DND-41 (cell line): ENCODE data around the gene SAMD9.
"Not testable (repeated sequence)": the region's sequence is repeated elsewhere in the genome, so short reads cannot be mapped to it uniquely, and the experiment has no call there.

Source experiments
- ATAC-seq: fragments of 200-7000 bp; cut with Tn5 transposase; 3 replicates; pipeline ENCODE4 v1.9.1; 2021; ENCODE audit warnings: low read depth; ENCODE audit not compliant: insufficient read depth
- DNase-seq: peaks from one replicate; pipeline ENCODE4 v3.0.0-alpha.2; 2020
- H2AFZ ChIP-seq: 2 replicates; pipeline ENCODE4 v1.6.0; 2012; ENCODE audit warnings: low read depth, low read length
- H3K27ac ChIP-seq: 2 replicates; pipeline ENCODE4 v1.5.1; 2012; ENCODE audit warnings: low read length, inconsistent platforms
- H3K27me3 ChIP-seq: fragments of 200-600 bp; sonication (generic); 2 replicates; pipeline ENCODE4 v1.6.0; 2012; ENCODE audit warnings: low read length, mild to moderate bottlenecking, inconsistent platforms; ENCODE audit not compliant: insufficient read depth, poor library complexity
- H3K36me3 ChIP-seq: 2 replicates; pipeline ENCODE4 v1.5.1; 2012; ENCODE audit warnings: low read length, inconsistent platforms; ENCODE audit not compliant: insufficient read depth
- H3K4me1 ChIP-seq: 2 replicates; pipeline ENCODE4 v1.5.1; 2012; ENCODE audit warnings: mild to moderate bottlenecking, low read length; ENCODE audit not compliant: insufficient read depth
- H3K4me2 ChIP-seq: 2 replicates; pipeline ENCODE4 v1.6.0; 2012; ENCODE audit warnings: mild to moderate bottlenecking, moderate library complexity, low read length, inconsistent platforms; ENCODE audit not compliant: insufficient read depth
- H3K4me3 ChIP-seq, 2 experiments: fragments of 200-600 bp in 1 of 2; shearing (Covaris generic) in 1 of 2; 2 replicates each; pipeline ENCODE4 v1.5.1; 2012 to 2016; ENCODE audit warnings: inconsistent platforms in 2 of 2, low read length in 2 of 2, mild to moderate bottlenecking in 2 of 2, low read depth in 1 of 2, moderate library complexity in 1 of 2
- H3K79me2 ChIP-seq: 2 replicates; pipeline ENCODE4 v1.6.0; 2012; ENCODE audit warnings: low read length, inconsistent platforms; ENCODE audit not compliant: insufficient read depth
- H3K9ac ChIP-seq: 2 replicates; pipeline ENCODE4 v1.6.0; 2012; ENCODE audit warnings: low read depth, mild to moderate bottlenecking, inconsistent platforms, low read length, moderate library complexity
- H3K9me3 ChIP-seq: 2 replicates; pipeline ENCODE4 v1.5.1; 2012; ENCODE audit warnings: low read length, moderate library complexity, mild to moderate bottlenecking, inconsistent platforms; ENCODE audit not compliant: insufficient read depth, severe bottlenecking
- H4K20me1 ChIP-seq: 2 replicates; pipeline ENCODE4 v1.6.0; 2012; ENCODE audit warnings: low read length; ENCODE audit not compliant: insufficient read depth
- CTCF ChIP-seq: IDR thresholded peaks from 2 replicates; pipeline ENCODE4 v1.5.1; 2012; ENCODE audit warnings: borderline replicate concordance, low read length, moderate library complexity, mild to moderate bottlenecking; ENCODE audit not compliant: poor library complexity, severe bottlenecking; ENCODE audit errors: extremely low read depth
- EZH2 ChIP-seq: IDR thresholded peaks from 3 replicates; pipeline ENCODE4 v1.6.1; 2012; ENCODE audit warnings: borderline replicate concordance, low read depth, mild to moderate bottlenecking, moderate library complexity, low read length, inconsistent platforms; ENCODE audit not compliant: severe bottlenecking

The SAMD9 gene

GRCh38 chr7:93132216-93132615 is 14.4 kb upstream of the SAMD9 start:
- TF ChIP-seq CTCF: no peak
- DNase-seq: no peak
- no peaks in the 10 kb centered on the region for H3K27me3 ChIP-seq
- no peaks in the 10 kb centered on the region for H3K79me2 ChIP-seq
- H3K27ac ChIP-seq: no peak overlapping the region
- peaks cover 22% of the 10 kb centered on the region for H3K36me3 ChIP-seq
- peaks cover 14% of the 10 kb centered on the region for H3K9me3 ChIP-seq
- ATAC-seq: no peak
- H4K20me1 ChIP-seq: no peaks in the 10 kb centered on the region
- H3K9ac ChIP-seq: no peak overlapping the region
- H3K4me1 ChIP-seq: no peaks in the 10 kb centered on the region
- no peak overlapping the region for H3K4me3 ChIP-seq
- H3K4me2 ChIP-seq: no peak overlapping the region
- H2AFZ ChIP-seq: no peak overlapping the region

- not testable (repeated sequence) for H3K9ac ChIP-seq, H3K4me1 ChIP-seq, H3K36me3 ChIP-seq, H3K27ac ChIP-seq, H3K4me3 ChIP-seq, H3K27me3 ChIP-seq, H3K79me2 ChIP-seq, H2AFZ ChIP-seq, H3K4me2 ChIP-seq, H3K9me3 ChIP-seq, DNase-seq, H4K20me1 ChIP-seq, ATAC-seq
These were observed 9.2 kb upstream of the SAMD9 start for GRCh38 chr7:93126954-93127353.

- H3K9ac ChIP-seq, H2AFZ ChIP-seq, H3K79me2 ChIP-seq, H3K4me1 ChIP-seq, H3K4me3 ChIP-seq, H3K4me2 ChIP-seq, ATAC-seq, DNase-seq, H4K20me1 ChIP-seq, H3K36me3 ChIP-seq, H3K27ac ChIP-seq, H3K27me3 ChIP-seq, H3K9me3 ChIP-seq: not testable (repeated sequence)
These were observed 5.8 kb upstream of the SAMD9 start for GRCh38 chr7:93123532-93123931.

DNA sequence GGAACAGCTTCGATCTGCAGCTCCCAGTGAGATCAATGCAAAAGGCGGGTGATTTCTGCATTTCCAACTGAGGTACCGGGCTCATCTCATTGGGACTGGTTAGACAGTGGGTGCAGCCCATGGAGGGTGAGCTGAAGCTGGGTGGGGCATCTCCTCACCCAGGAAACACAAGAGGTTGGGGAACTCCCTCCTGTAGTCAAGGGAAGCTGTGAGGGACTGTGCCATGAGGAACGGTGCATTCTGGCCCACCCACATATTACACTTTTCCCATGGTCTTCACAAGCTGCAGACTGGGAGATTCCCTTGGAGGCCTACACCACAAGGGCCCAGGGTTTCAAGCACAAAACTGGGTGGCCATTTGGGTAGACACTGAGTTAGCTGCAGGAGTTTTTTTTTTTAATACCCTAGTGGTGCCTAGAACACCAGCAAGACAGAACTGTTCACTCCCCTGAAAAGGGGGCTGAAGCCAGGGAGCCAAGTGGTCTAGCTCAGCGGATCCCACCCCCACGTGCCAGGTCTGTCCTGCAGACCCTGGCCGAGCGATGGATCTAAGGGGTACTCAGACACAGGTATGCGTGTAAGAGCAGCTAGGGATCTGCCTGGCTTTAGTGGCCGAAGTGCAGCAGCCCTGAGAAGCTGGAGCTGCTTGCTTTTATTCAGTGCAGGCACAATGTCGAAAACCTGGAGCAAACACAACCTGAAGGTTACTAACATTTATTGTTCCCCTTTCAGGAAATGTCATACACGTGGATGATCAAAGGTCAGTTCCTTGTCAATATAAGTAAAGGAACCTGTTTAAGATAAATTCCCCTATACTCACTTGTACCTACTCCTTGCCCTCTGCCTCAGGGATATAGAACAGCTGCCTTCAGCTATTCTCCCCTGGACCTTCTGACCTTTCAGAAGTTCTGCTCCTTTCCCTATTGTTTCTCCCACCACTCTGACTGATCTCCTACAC is 3.1 kb upstream of the SAMD9 start:
- no peak for ATAC-seq
- peaks cover 17% of the 10 kb centered on the region for H3K79me2 ChIP-seq
- no peaks in the 10 kb centered on the region for H3K36me3 ChIP-seq
- H3K27ac ChIP-seq: no peak overlapping the region
- H3K9ac ChIP-seq: no peak overlapping the region
- H3K9me3 ChIP-seq: no peaks in the 10 kb centered on the region
- no peak overlapping the region for H3K4me3 ChIP-seq
- no peak overlapping the region for H3K4me2 ChIP-seq
- H4K20me1 ChIP-seq: no peaks in the 10 kb centered on the region
- no peaks in the 10 kb centered on the region for H3K27me3 ChIP-seq
- no peak for TF ChIP-seq EZH2
- no peak for TF ChIP-seq CTCF
- no peak overlapping the region for H2AFZ ChIP-seq
- H3K4me1 ChIP-seq: peaks cover 21% of the 10 kb centered on the region
- DNase-seq: no peak
